Epithelial cell of esophagus (primary cell): ENCODE measurements around the gene TMEM131.
"Not testable (repeated sequence)": the region's sequence is repeated elsewhere in the genome, so short reads cannot be mapped to it uniquely, and the experiment has no call there.

Experiments
- DNase-seq: peaks from one replicate; pipeline ENCODE4 v3.0.0; 2010; ENCODE audit warnings: low read depth
- H3K4me3 ChIP-seq: 2 replicates; pipeline ENCODE4 v1.5.1; 2011; ENCODE audit warnings: mild to moderate bottlenecking, low read length, control low read depth
- CTCF ChIP-seq: IDR thresholded peaks from 2 replicates; pipeline ENCODE4 v1.5.1; 2011; ENCODE audit warnings: low read depth, mild to moderate bottlenecking, low read length, control low read depth, inconsistent platforms; ENCODE audit not compliant: insufficient read depth; ENCODE audit errors: missing control alignments

TMEM131 gene

GRCh38 chr2:97919858-97920257 is 75.9 kb downstream of the TMEM131 start:
- H3K4me3 ChIP-seq, result no peak overlapping the region
- no peak for DNase-seq
- TF ChIP-seq CTCF, result no peak

DNA sequence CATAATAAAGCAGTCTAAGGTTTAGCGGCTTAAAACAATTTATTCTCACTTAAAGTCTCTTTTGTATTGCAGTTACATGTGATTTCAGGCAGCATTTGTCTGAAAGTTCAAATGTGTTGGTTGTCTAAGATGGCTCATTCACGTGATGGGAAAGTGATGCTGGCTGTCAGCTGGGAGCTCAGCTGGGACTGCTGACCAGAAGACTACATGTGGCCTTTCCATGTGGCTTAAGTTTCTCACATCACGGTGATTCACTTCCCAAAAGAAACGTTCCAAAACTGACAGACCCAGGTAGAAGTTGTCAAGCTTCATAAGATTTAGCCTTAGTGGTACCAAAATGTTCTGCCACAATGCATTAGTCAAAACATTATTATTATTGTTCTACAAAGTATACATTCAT is 76.9 kb downstream of the TMEM131 start:
- TF ChIP-seq CTCF, result no peak
- H3K4me3 ChIP-seq, result no peak overlapping the region
- no peak for DNase-seq

- H3K4me3 ChIP-seq, result not testable (repeated sequence)
These were observed 78.1 kb downstream of the TMEM131 start for GRCh38 chr2:97917668-97918067.

GRCh38 chr2:97914691-97915213 is 81.0 kb downstream of the TMEM131 start:
- H3K4me3 ChIP-seq, result no peak overlapping the region
- no peak for DNase-seq
- no peak for TF ChIP-seq CTCF

More at GRCh38 chr2:97917668-97918067, 78.1 kb downstream of the TMEM131 start:
- not testable (repeated sequence) for DNase-seq

- no peak for DNase-seq
- no peak for TF ChIP-seq CTCF
- no peak overlapping the region for H3K4me3 ChIP-seq
These were observed 81.9 kb downstream of the TMEM131 start for GRCh38 chr2:97913846-97914245.

- DNase-seq, result no peak
- no peak overlapping the region for H3K4me3 ChIP-seq
- TF ChIP-seq CTCF, result no peak
These were observed 83.7 kb downstream of the TMEM131 start for GRCh38 chr2:97911922-97912575.

DNA sequence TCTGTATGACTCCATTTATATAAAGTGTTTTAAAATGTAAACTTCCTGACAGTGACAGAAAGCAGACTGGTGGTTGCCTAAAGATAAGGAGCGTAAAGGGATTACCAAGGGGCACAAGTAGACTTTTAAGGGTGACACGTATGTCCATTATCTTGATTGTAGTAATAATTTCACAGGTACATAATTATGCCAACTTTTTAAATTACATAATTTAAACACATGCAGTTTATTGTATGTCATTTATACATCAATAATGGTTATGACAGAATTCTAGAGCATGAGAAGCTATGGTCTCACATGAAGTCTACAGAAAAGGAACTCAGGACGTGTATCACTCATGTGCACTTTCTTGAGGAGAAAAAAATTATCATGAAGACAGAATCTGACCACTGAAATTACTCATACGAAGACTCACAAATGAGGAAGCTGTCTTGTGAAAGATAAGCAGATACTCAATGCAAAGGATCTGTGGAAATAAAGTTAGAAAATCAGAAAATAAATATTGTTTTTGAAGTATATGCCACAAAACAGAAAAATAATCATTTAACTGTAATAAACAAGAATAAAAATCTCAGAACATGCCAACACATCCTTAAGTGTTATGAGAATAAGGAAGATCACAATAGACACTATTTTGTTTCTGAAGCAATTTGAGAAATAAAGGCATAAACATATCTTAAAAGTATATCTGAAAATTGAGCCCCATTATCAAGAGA is 84.4 kb downstream of the TMEM131 start:
- TF ChIP-seq CTCF, result no peak
- DNase-seq, result peak; percentile 27
- H3K4me3 ChIP-seq, result no peak overlapping the region
